ENCODE measurements around the gene SELENOW. TPM values are rescaled to one million over a fixed set of nuclear protein-coding genes. Genes with fewer than 3 reads are reported as not detected.
"Not testable (repeated sequence)": the region's sequence is repeated elsewhere in the genome, so short reads cannot be mapped to it uniquely, and the experiment has no call there.

Gene SELENOW
- polyA plus RNA-seq, 1 of the 3 experiments (the other 2 are of a cell fraction): 335 TPM

- not testable (repeated sequence) for H3K27ac ChIP-seq (ENCODE audit: low read depth in 2 of 2, low read length in 1 of 2); H3F3A ChIP-seq (replicated peaks; ENCODE audit: insufficient read depth)
These were observed 24.6 kb downstream of the SELENOW start for GRCh38 chr19:47803148-47803547.

DNA sequence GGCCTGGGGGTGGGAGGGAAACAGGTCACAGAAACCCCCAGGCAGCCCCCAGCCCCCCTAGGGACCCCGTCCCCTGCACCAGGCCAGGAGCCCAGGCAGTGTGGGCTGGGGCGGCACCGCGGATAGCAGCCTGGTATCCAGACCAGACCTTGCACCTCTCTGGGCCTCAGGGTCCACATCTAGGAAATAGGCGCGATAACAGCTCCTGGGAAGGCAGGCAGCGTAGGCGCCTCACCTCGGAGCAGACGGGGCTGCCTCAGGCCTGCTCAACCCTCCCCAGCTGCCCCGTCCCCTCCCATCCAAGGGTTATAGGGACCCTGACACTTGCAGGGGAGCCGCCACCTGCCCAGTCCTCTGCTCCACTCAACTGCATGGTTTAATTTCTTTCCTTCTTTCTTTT lies 25.2 kb downstream of the SELENOW start:
- H3K79me2 ChIP-seq (ENCODE audit: insufficient read depth); H3K4me1 ChIP-seq (ENCODE audit: control insufficient read depth in 1 of 2, insufficient read depth in 2 of 2, low read depth in 1 of 2, low read length in 1 of 2); H3K9ac ChIP-seq; H3K4me3 ChIP-seq (ENCODE audit: low read depth in 2 of 2, low read length in 1 of 2); H3K4me2 ChIP-seq; H3F3A ChIP-seq (replicated peaks; ENCODE audit: insufficient read depth); CTCF ChIA-PET; H2AFZ ChIP-seq (ENCODE audit: low read depth); H3K36me3 ChIP-seq (replicated peaks in 1 of 2; ENCODE audit: control insufficient read depth in 1 of 2, insufficient read depth in 2 of 2, low read length in 1 of 2); H3K27ac ChIP-seq (ENCODE audit: low read depth in 2 of 2, low read length in 1 of 2); H3K9me2 ChIP-seq; H3K9me3 ChIP-seq; H4K20me1 ChIP-seq (ENCODE audit: insufficient read depth); DNase-seq; POLR2A ChIA-PET: not testable (repeated sequence)
- no CpG with 5 or more reads among the region's 12 CpGs for WGBS (ENCODE audit: low lambda C conversion rate)
- peaks cover 13% of the 10 kb centered on the region for H3K27me3 ChIP-seq (ENCODE audit: insufficient read depth)

More at GRCh38 chr19:47803148-47803547, 24.6 kb downstream of the SELENOW start:
- H3K4me2 ChIP-seq; H3K9me3 ChIP-seq; H3K9ac ChIP-seq; H3K79me2 ChIP-seq (ENCODE audit: insufficient read depth); POLR2A ChIA-PET; CTCF ChIA-PET; H3K4me3 ChIP-seq (ENCODE audit: low read depth in 2 of 2, low read length in 1 of 2); H4K20me1 ChIP-seq (ENCODE audit: insufficient read depth); DNase-seq; H2AFZ ChIP-seq (ENCODE audit: low read depth); H3K36me3 ChIP-seq (replicated peaks in 1 of 2; ENCODE audit: control insufficient read depth in 1 of 2, insufficient read depth in 2 of 2, low read length in 1 of 2); H3K4me1 ChIP-seq (ENCODE audit: control insufficient read depth in 1 of 2, insufficient read depth in 2 of 2, low read depth in 1 of 2, low read length in 1 of 2); H3K9me2 ChIP-seq: not testable (repeated sequence)
- 53% methylated on average over 16 of the region's 21 CpGs for WGBS (ENCODE audit: low lambda C conversion rate)
- peaks cover 13% of the 10 kb centered on the region for H3K27me3 ChIP-seq (ENCODE audit: insufficient read depth)

DNA sequence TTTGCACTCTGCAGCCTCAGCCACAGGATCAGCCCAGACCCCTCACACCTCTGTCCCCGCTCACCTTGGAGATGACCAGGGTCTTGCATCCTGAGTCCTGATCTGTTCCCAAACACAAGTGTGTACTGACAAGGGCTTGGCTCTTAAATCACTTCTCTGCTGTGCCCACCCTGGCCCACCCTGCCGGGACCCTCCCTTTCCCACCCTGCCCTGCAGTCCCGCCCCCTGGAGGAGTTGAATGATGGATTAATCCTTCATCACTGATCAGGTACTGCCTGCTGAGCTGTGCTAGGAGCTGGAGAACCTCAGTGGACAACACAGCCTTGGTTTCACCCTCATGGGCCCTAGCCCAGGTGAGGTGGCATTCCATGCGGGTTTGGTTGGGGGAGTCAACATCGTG lies 25.9 kb downstream of the SELENOW start, which contains the start of gene TPRX1:
TSS of gene TPRX1 (minus strand) at position 101 of the 400 bp plus-strand sequence. CDS start at position 89, 12 bp downstream.
- H3K4me3 ChIP-seq (ENCODE audit: low read depth in 2 of 2, low read length in 1 of 2); H3K79me2 ChIP-seq (ENCODE audit: insufficient read depth); H3F3A ChIP-seq (replicated peaks; ENCODE audit: insufficient read depth); H2AFZ ChIP-seq (ENCODE audit: low read depth); H3K9me3 ChIP-seq; H3K27ac ChIP-seq (ENCODE audit: low read depth in 2 of 2, low read length in 1 of 2); H4K20me1 ChIP-seq (ENCODE audit: insufficient read depth); H3K4me2 ChIP-seq; H3K36me3 ChIP-seq (replicated peaks in 1 of 2; ENCODE audit: control insufficient read depth in 1 of 2, insufficient read depth in 2 of 2, low read length in 1 of 2); H3K4me1 ChIP-seq (ENCODE audit: control insufficient read depth in 1 of 2, insufficient read depth in 2 of 2, low read depth in 1 of 2, low read length in 1 of 2); POLR2A ChIA-PET; DNase-seq; H3K9ac ChIP-seq; H3K9me2 ChIP-seq; CTCF ChIA-PET: not testable (repeated sequence)
- peaks cover 13% of the 10 kb centered on the region for H3K27me3 ChIP-seq (ENCODE audit: insufficient read depth)
- WGBS (ENCODE audit: low lambda C conversion rate): 38% methylated on average over 3 of the region's 5 CpGs

DNA sequence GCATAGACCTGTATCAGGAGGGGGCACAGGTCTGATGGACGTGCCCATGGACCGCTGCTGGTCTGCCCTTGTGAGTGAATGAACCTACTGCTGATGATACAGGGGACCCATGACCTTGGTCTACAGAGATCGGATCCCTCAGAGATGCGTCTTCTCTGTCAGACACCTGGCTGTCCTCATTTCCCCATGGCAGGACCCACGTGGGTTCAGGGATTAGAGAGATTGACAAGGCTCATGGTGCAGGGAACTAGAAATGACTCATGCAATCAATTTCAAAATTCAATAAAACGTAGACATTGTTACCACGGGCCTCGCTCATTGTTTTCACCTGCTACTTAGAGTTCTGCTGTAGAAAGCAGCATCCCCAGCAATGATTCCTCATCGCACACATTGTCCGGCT lies 26.8 kb downstream of the SELENOW start:
- 37% methylated on average over 9 of the region's 10 CpGs for WGBS (ENCODE audit: low lambda C conversion rate)
- TF ChIP-seq, protein P1, sequence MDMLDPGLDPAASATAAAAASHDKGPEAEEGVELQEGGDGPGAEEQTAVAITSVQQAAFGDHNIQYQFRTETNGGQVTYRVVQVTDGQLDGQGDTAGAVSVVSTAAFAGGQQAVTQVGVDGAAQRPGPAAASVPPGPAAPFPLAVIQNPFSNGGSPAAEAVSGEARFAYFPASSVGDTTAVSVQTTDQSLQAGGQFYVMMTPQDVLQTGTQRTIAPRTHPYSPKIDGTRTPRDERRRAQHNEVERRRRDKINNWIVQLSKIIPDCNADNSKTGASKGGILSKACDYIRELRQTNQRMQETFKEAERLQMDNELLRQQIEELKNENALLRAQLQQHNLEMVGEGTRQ (IDR thresholded peaks at IDR 0.05; ENCODE audit: borderline replicate concordance, low read depth, low read length): no peak
- TF ChIP-seq MXI1 (IDR thresholded peaks at IDR 0.05; ENCODE audit: low read depth, low read length): no peak
- TF ChIP-seq YY1 (IDR thresholded peaks at IDR 0.05; ENCODE audit: low read depth): no peak
- TF ChIP-seq IRF3 (IDR thresholded peaks at IDR 0.05; ENCODE audit: low read depth, low read length): no peak
- no peak for TF ChIP-seq NRF1 (IDR thresholded peaks at IDR 0.05; ENCODE audit: low read depth, low read length)
- no peak for TF ChIP-seq CHD2 (IDR thresholded peaks at IDR 0.05; ENCODE audit: low read length, partially characterized antibody)
- TF ChIP-seq NFIC (IDR thresholded peaks at IDR 0.05; ENCODE audit: borderline replicate concordance): no peak
- no peak for TF ChIP-seq SIN3A (IDR thresholded peaks at IDR 0.05; ENCODE audit: borderline replicate concordance, low read depth, low read length)
- H3K9ac ChIP-seq: no peak overlapping the region
- H2AFZ ChIP-seq (ENCODE audit: low read depth): no peak overlapping the region
- H3K4me2 ChIP-seq: no peak overlapping the region
- no peak overlapping the region for H3K27ac ChIP-seq (ENCODE audit: low read depth in 2 of 2, low read length in 1 of 2)
- ChIA-PET POLR2A (no interaction called here), CTCF (interaction anchor here (1.3 to 1.7 kb wide), 2 partner anchors 11 to 59 kb away, joined by 3 to 4 read pairs; no protein-coding TSS in a partner anchor)
- H3K9me3 ChIP-seq: no peaks in the 10 kb centered on the region
- no peak for DNase-seq
- no peaks in the 10 kb centered on the region for H3K4me1 ChIP-seq (ENCODE audit: control insufficient read depth in 1 of 2, insufficient read depth in 2 of 2, low read depth in 1 of 2, low read length in 1 of 2)
- H4K20me1 ChIP-seq (ENCODE audit: insufficient read depth): no peaks in the 10 kb centered on the region
- no peaks in the 10 kb centered on the region for H3K79me2 ChIP-seq (ENCODE audit: insufficient read depth)
- H3K36me3 ChIP-seq (replicated peaks in 1 of 2; ENCODE audit: control insufficient read depth in 1 of 2, insufficient read depth in 2 of 2, low read length in 1 of 2): no peaks in the 10 kb centered on the region
- peaks cover 13% of the 10 kb centered on the region for H3K27me3 ChIP-seq (ENCODE audit: insufficient read depth)
- H3F3A ChIP-seq (replicated peaks; ENCODE audit: insufficient read depth): no peaks in the 10 kb centered on the region
- H3K4me3 ChIP-seq (ENCODE audit: low read depth in 2 of 2, low read length in 1 of 2): no peak overlapping the region
- no peaks in the 10 kb centered on the region for H3K9me2 ChIP-seq
